Keratinocyte (primary cell): Measurements from ENCODE around the gene RGS7BP. TPM values are rescaled to one million over a fixed set of nuclear protein-coding genes. Genes with fewer than 3 reads are reported as not detected.

Experiments used
- DNase-seq: peaks from one replicate; pipeline ENCODE4 v3.0.0-alpha.2; 2011; ENCODE audit warnings: low read depth, missing footprints, low spot score
- FAIRE-seq: peaks from 2 replicates; lab custom pipeline; 2011; peaks lifted over from hg19 to GRCh38; lab: Jason Lieb, UNC
- H2AFZ ChIP-seq: 2 replicates; pipeline ENCODE4 v1.6.0; 2012; ENCODE audit warnings: low read length, control low read depth, inconsistent platforms; ENCODE audit not compliant: control insufficient read depth
- H3K27ac ChIP-seq: 2 replicates; pipeline ENCODE4 v1.5.1; 2011; ENCODE audit warnings: low read length; ENCODE audit not compliant: control insufficient read depth, insufficient read depth
- H3K27me3 ChIP-seq: 3 replicates; pipeline ENCODE4 v1.6.0; 2011; ENCODE audit warnings: low read length; ENCODE audit not compliant: control insufficient read depth, insufficient read depth; ENCODE audit errors: extremely low read depth
- H3K36me3 ChIP-seq, 2 experiments: 2 replicates in 1 of 2; 3 replicates in 1 of 2; pipeline ENCODE4 v1.5.1; 2011; ENCODE audit warnings: low read length in 2 of 2, mild to moderate bottlenecking in 1 of 2; ENCODE audit not compliant: control insufficient read depth in 2 of 2, insufficient read depth in 2 of 2; ENCODE audit errors: extremely low read depth in 1 of 2
- H3K4me1 ChIP-seq: 3 replicates; pipeline ENCODE4 v1.5.1; 2011; ENCODE audit warnings: low read length; ENCODE audit not compliant: control insufficient read depth, insufficient read depth; ENCODE audit errors: extremely low read depth
- H3K4me2 ChIP-seq: 3 replicates; pipeline ENCODE4 v1.6.0; 2011; ENCODE audit warnings: low read depth, low read length; ENCODE audit not compliant: control insufficient read depth, insufficient read depth; ENCODE audit errors: extremely low read depth
- H3K4me3 ChIP-seq, 3 experiments: fragments of 200-600 bp in 1 of 3; sonication (generic) in 1 of 3; 2 replicates in 2 of 3; 3 replicates in 1 of 3; pipeline ENCODE4 v1.5.1; 2011 to 2016; ENCODE audit warnings: low read length in 3 of 3, mild to moderate bottlenecking in 3 of 3, control low read depth in 2 of 3, inconsistent platforms in 1 of 3, low read depth in 1 of 3, mixed read lengths in 1 of 3, mixed run types in 1 of 3, moderate library complexity in 1 of 3; ENCODE audit not compliant: control insufficient read depth in 2 of 3, insufficient read depth in 2 of 3; ENCODE audit errors: extremely low read depth in 1 of 3
- H3K79me2 ChIP-seq: 2 replicates; pipeline ENCODE4 v1.6.0; 2012; ENCODE audit warnings: low read length; ENCODE audit not compliant: control insufficient read depth, insufficient read depth
- H3K9ac ChIP-seq: 3 replicates; pipeline ENCODE4 v1.6.0; 2011; ENCODE audit warnings: low read length; ENCODE audit not compliant: control insufficient read depth, insufficient read depth; ENCODE audit errors: extremely low read depth
- H3K9me1 ChIP-seq: 3 replicates; pipeline ENCODE4 v1.6.0; 2011; ENCODE audit warnings: low read length; ENCODE audit not compliant: control insufficient read depth, insufficient read depth; ENCODE audit errors: extremely low read depth
- H3K9me3 ChIP-seq: 2 replicates; pipeline ENCODE4 v1.5.1; 2012; ENCODE audit warnings: low read depth, low read length; ENCODE audit not compliant: control insufficient read depth
- H4K20me1 ChIP-seq: 3 replicates; pipeline ENCODE4 v1.6.0; 2011; ENCODE audit warnings: low read length; ENCODE audit not compliant: control insufficient read depth, insufficient read depth; ENCODE audit errors: extremely low read depth
- EZH2 ChIP-seq: IDR thresholded peaks from one replicate; pipeline ENCODE4 v1.6.1; 2012; ENCODE audit warnings: inconsistent platforms, mild to moderate bottlenecking, low read length, moderate library complexity
- dilution Hi-C: fragments of 300-500 bp; cut with MboI; formaldehyde crosslinking; loops from one replicate; pipeline ENCODE4 v1.7.0; 2020; ENCODE audit warnings: low sequenced_read_pairs; ENCODE audit not compliant: extremely low pct_ligation_motif_present
- polyA plus RNA-seq, 5 experiments: library from polyadenylated mRNA; depleted of rRNA in 3 of 5; stranded (reverse) in 3 of 5; stranded (forward) in 1 of 5; unstranded in 1 of 5; fragments of >200 nt; gene quantifications; 1 replicate in 1 of 5; 2 replicates in 3 of 5; 3 replicates in 1 of 5; pipeline versions ENCODE4 v1.2.1 to v1.2.3, GENCODE V29; 2011 to 2012; ENCODE audit warnings: missing spikeins in 2 of 5, low read depth in 1 of 5, low replicate concordance in 1 of 5
- TF ChIP-seq, protein P1 (sequence below), 3 experiments: IDR thresholded peaks in 1 of 3; conservative IDR thresholded peaks in 1 of 3; optimal IDR thresholded peaks in 1 of 3; 2 replicates in 2 of 3; 3 replicates in 1 of 3; pipeline versions ENCODE3 to v1.5.1; 2011; ENCODE audit warnings: low read length in 3 of 3, mild to moderate bottlenecking in 3 of 3, moderate library complexity in 2 of 3, control low read depth in 1 of 3, inconsistent platforms in 1 of 3; ENCODE audit not compliant: insufficient read depth in 2 of 3; ENCODE audit errors: extremely low read depth in 1 of 3

The RGS7BP gene
- polyA plus RNA-seq, 1 donor (not counting 4 experiments of a cell fraction or from before 2014, with no cell fraction given) = not detected

DNA sequence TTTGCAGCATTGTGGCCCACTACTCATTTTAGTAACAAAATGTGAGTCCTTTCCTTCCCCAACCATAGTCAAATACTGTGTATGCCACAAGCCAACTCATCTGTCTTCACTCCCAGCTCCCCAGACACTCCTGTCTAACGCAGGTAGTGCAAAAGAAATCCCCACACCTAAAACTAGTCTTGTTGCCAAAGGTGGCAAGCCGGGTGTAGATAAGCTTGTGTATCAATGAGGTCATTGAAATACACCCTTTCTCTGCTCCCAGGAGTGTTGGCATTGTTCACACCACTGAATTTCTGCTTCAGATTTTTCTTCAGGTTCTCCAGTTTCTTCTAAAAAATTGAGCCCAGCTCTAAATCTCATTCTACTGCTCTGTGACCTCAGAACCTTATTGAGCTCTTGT lies 19.7 kb upstream of the RGS7BP start:
- H3K4me1 ChIP-seq = no peaks in the 10 kb centered on the region
- no peaks in the 10 kb centered on the region for H3K9me3 ChIP-seq
- H3K9ac ChIP-seq = no peak overlapping the region
- no peaks in the 10 kb centered on the region for H4K20me1 ChIP-seq
- no peaks in the 10 kb centered on the region for H3K9me1 ChIP-seq
- FAIRE-seq (no peak), DNase-seq (no peak)
- H3K4me2 ChIP-seq = no peak overlapping the region
- no peak overlapping the region for H3K27ac ChIP-seq
- no peak overlapping the region for H3K4me3 ChIP-seq
- no peak overlapping the region for H2AFZ ChIP-seq
- no peak for TF ChIP-seq EZH2
- TF ChIP-seq, protein P1, sequence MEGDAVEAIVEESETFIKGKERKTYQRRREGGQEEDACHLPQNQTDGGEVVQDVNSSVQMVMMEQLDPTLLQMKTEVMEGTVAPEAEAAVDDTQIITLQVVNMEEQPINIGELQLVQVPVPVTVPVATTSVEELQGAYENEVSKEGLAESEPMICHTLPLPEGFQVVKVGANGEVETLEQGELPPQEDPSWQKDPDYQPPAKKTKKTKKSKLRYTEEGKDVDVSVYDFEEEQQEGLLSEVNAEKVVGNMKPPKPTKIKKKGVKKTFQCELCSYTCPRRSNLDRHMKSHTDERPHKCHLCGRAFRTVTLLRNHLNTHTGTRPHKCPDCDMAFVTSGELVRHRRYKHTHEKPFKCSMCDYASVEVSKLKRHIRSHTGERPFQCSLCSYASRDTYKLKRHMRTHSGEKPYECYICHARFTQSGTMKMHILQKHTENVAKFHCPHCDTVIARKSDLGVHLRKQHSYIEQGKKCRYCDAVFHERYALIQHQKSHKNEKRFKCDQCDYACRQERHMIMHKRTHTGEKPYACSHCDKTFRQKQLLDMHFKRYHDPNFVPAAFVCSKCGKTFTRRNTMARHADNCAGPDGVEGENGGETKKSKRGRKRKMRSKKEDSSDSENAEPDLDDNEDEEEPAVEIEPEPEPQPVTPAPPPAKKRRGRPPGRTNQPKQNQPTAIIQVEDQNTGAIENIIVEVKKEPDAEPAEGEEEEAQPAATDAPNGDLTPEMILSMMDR (optimal IDR thresholded peaks at IDR 0.05 in 1 of 3, IDR thresholded peaks at IDR 0.05 in 1 of 3, conservative IDR thresholded peaks at IDR 0.05 in 1 of 3; ENCODE audit: extremely low read depth in 1 of 3, insufficient read depth in 2 of 3, low read length in 3 of 3) = no peak
- no peaks in the 10 kb centered on the region for H3K79me2 ChIP-seq
- H3K27me3 ChIP-seq = no peaks in the 10 kb centered on the region
- dilution Hi-C loops = no loop called here
- H3K36me3 ChIP-seq = no peaks in the 10 kb centered on the region

DNA sequence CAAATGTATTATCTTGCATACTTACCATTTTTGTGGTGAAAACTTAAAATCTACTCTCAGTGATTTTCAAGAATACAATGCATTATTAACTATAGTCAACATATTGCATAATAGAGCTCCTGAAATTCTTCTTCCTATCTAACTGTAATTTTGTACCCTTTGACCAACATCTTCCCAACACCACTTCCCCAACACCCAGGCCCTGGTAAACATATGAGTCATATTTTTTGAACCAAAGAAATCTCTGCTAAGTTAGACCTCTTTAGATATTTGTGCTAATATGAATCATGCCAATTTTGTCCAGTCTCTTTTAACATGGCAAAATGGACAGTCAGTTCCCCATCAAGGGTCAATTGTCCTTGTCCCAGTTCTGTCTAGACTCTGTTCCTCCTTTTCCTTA lies 18.5 kb upstream of the RGS7BP start:
- TF ChIP-seq, protein P1 (optimal IDR thresholded peaks at IDR 0.05 in 1 of 3, IDR thresholded peaks at IDR 0.05 in 1 of 3, conservative IDR thresholded peaks at IDR 0.05 in 1 of 3; ENCODE audit: extremely low read depth in 1 of 3, insufficient read depth in 2 of 3, low read length in 3 of 3) = no peak
- TF ChIP-seq EZH2 = no peak

More for the DNA sequence above, 18.5 kb upstream of the RGS7BP start:
- Histone ChIP-seq H3K9me1 (no peaks in the 10 kb centered on the region), H3K27ac (no peak overlapping the region), H3K4me3 (no peak overlapping the region), H3K36me3 (no peaks in the 10 kb centered on the region), H3K79me2 (no peaks in the 10 kb centered on the region), H3K4me2 (no peak overlapping the region), H3K9ac (no peak overlapping the region), H3K27me3 (no peaks in the 10 kb centered on the region), H4K20me1 (no peaks in the 10 kb centered on the region), H2AFZ (no peak overlapping the region), H3K9me3 (no peaks in the 10 kb centered on the region), H3K4me1 (no peaks in the 10 kb centered on the region)
- DNase-seq = no peak
- dilution Hi-C loops = no loop called here
- FAIRE-seq = no peak
